B cell (primary cell): ENCODE data around the gene MDC1. TPM values are rescaled to one million over a fixed set of nuclear protein-coding genes. Genes with fewer than 3 reads are reported as not detected.

ENCODE experiments used
- ATAC-seq: fragments of 200-7000 bp; cut with Tn5 transposase; one replicate; pipeline ENCODE4 v1.10.0; 2021; ENCODE audit warnings: low read depth, mild to moderate bottlenecking, moderate number of reproducible peaks, moderate library complexity
- CTCF ChIA-PET: fragments of 350-600 bp; sonication (Branson Sonifier 250); formaldehyde crosslinking; loops from one replicate; lab custom pipeline; 2021; ENCODE audit warnings: antibody characterized with exemption, inconsistent platforms; lab: Charles Lee
- POLR2A ChIA-PET: fragments of 350-600 bp; sonication (Branson Sonifier 250); formaldehyde crosslinking; loops from one replicate; lab custom pipeline; 2021; ENCODE audit warnings: antibody characterized with exemption; lab: Charles Lee
- DNase-seq: peaks from one replicate; pipeline ENCODE4 v3.0.0; 2013
- H2AFZ ChIP-seq: 2 replicates; pipeline ENCODE4 v1.6.1; 2012; ENCODE audit warnings: mild to moderate bottlenecking, low read depth, low read length; ENCODE audit not compliant: insufficient read depth, poor library complexity, severe bottlenecking
- H3K27ac ChIP-seq, 2 donors: 1 replicate in 1 of 2; 2 replicates in 1 of 2; pipeline ENCODE4 v1.5.1; 2012 to 2013; ENCODE audit warnings: low read length in 2 of 2, mild to moderate bottlenecking in 2 of 2, moderate library complexity in 1 of 2
- H3K27me3 ChIP-seq, 4 experiments: fragments of 200-600 bp in 1 of 4; sonication (generic) in 1 of 4; replicated peaks in 1 of 4; 1 replicate in 2 of 4; 2 replicates in 2 of 4; pipeline versions ENCODE4 v1.6.1 to v1.7.0; 2013 to 2016; ENCODE audit warnings: low read length in 3 of 4, mild to moderate bottlenecking in 2 of 4, mixed read lengths in 1 of 4, moderate library complexity in 1 of 4; ENCODE audit not compliant: insufficient read depth in 4 of 4, control insufficient read depth in 3 of 4; ENCODE audit errors: control extremely low read depth in 1 of 4
- H3K36me3 ChIP-seq, 2 experiments: replicated peaks in 1 of 2; 1 replicate in 1 of 2; 2 replicates in 1 of 2; pipeline versions ENCODE4 v1.6.1 to v1.7.1; 2013; ENCODE audit warnings: low read length in 1 of 2; ENCODE audit not compliant: insufficient read depth in 2 of 2, control insufficient read depth in 1 of 2; ENCODE audit errors: control extremely low read depth in 1 of 2, extremely low read depth in 1 of 2
- H3K4me1 ChIP-seq, 2 donors: fragments of 200-600 bp in 1 of 2; sonication (generic) in 1 of 2; 1 replicate in 1 of 2; 2 replicates in 1 of 2; pipeline versions ENCODE4 v1.5.1 to v1.6.1; 2013 to 2017; ENCODE audit warnings: low read length in 2 of 2; ENCODE audit not compliant: control insufficient read depth in 2 of 2, insufficient read depth in 2 of 2
- H3K4me2 ChIP-seq: replicated peaks from 2 replicates; pipeline ENCODE3; 2012; ENCODE audit warnings: mild to moderate bottlenecking, low read depth, low read length; ENCODE audit not compliant: poor library complexity, severe bottlenecking
- H3K4me3 ChIP-seq, 5 experiments: fragments of 200-600 bp in 1 of 5; sonication (generic) in 1 of 5; 1 replicate in 3 of 5; 2 replicates in 2 of 5; pipeline versions ENCODE4 v1.5.1 to v1.7.0; 2011 to 2016; ENCODE audit warnings: low read length in 4 of 5, mild to moderate bottlenecking in 4 of 5, low read depth in 2 of 5, control low read depth in 1 of 5, moderate library complexity in 1 of 5; ENCODE audit not compliant: insufficient read depth in 1 of 5; ENCODE audit errors: control extremely low read depth in 1 of 5, extremely low read depth in 1 of 5
- H3K79me2 ChIP-seq: fragments of 200-600 bp; sonication (generic); one replicate; pipeline ENCODE4 v1.6.0; 2016; ENCODE audit warnings: low read length; ENCODE audit not compliant: control insufficient read depth, insufficient read depth
- H3K9ac ChIP-seq: fragments of 200-600 bp; sonication (generic); 2 replicates; pipeline ENCODE4 v1.6.1; 2017; ENCODE audit warnings: mild to moderate bottlenecking, low read length, moderate library complexity
- H3K9me3 ChIP-seq, 3 donors: one replicate each; pipeline versions ENCODE4 v1.6.1 to v1.7.1; 2013; ENCODE audit warnings: low read length in 2 of 3; ENCODE audit not compliant: control insufficient read depth in 2 of 3, insufficient read depth in 1 of 3; ENCODE audit errors: control extremely low read depth in 1 of 3
- H4K20me1 ChIP-seq: 2 replicates; pipeline ENCODE4 v1.6.0; 2012; ENCODE audit warnings: mild to moderate bottlenecking, low read length; ENCODE audit not compliant: insufficient read depth, control insufficient read depth, poor library complexity, severe bottlenecking
- H3K27ac Mint-ChIP-seq: one replicate; pipeline ENCODE4 v1.8.0; 2021; ENCODE audit warnings: mixed read lengths
- H3K27me3 Mint-ChIP-seq: one replicate; pipeline ENCODE4 v1.8.0; 2021; ENCODE audit warnings: mixed read lengths
- H3K4me1 Mint-ChIP-seq: one replicate; pipeline ENCODE4 v1.8.0; 2021; ENCODE audit warnings: mixed read lengths
- H3K4me3 Mint-ChIP-seq: one replicate; pipeline ENCODE4 v1.8.0; 2021; ENCODE audit warnings: mixed read lengths
- H3K9me3 Mint-ChIP-seq: one replicate; pipeline ENCODE4 v1.8.0; 2022; ENCODE audit warnings: mixed read lengths; ENCODE audit not compliant: insufficient read depth
- CTCF ChIP-seq: fragments of 200-600 bp; IDR thresholded peaks from one replicate; pipeline ENCODE4 v1.8.0; 2022; ENCODE audit warnings: antibody characterized with exemption, mild to moderate bottlenecking
- EZH2 ChIP-seq: IDR thresholded peaks from 2 replicates; pipeline ENCODE4 v1.6.1; 2012; ENCODE audit warnings: borderline replicate concordance, low read depth, mild to moderate bottlenecking, moderate library complexity, low read length; ENCODE audit not compliant: insufficient read depth, poor library complexity, severe bottlenecking
- WGBS: methylation state at CpG from one replicate; pipeline ENCODE4 v1.1.5; 2013; ENCODE audit warnings: missing lambda C conversion rate; ENCODE audit not compliant: insufficient coverage; 5-methylcytosine and 5-hydroxymethylcytosine counted together
- intact Hi-C: fragments of 100-400 bp; cut with micrococcal nuclease; formaldehyde crosslinking; loops from one replicate; pipeline ENCODE4 v1.10.0; 2022
- polyA minus RNA-seq: library from RNA; depleted of rRNA, polyadenylated mRNA; stranded (reverse); fragments of >200 nt; gene quantifications from 2 replicates; pipeline ENCODE4 v1.2.3, GENCODE V29; 2012
- polyA plus RNA-seq: library from polyadenylated mRNA; depleted of rRNA; stranded (reverse); fragments of >200 nt; gene quantifications from 2 replicates; pipeline ENCODE4 v1.2.3, GENCODE V29; 2012
- total RNA-seq, 2 donors: library from RNA; stranded (reverse); fragments of 120-200 nt in 1 of 2; gene quantifications; 1 replicate in 1 of 2; 2 replicates in 1 of 2; pipeline versions ENCODE4 v1.2.3 to v1.2.4, GENCODE V29; 2013 to 2022

MDC1 gene, protein sequence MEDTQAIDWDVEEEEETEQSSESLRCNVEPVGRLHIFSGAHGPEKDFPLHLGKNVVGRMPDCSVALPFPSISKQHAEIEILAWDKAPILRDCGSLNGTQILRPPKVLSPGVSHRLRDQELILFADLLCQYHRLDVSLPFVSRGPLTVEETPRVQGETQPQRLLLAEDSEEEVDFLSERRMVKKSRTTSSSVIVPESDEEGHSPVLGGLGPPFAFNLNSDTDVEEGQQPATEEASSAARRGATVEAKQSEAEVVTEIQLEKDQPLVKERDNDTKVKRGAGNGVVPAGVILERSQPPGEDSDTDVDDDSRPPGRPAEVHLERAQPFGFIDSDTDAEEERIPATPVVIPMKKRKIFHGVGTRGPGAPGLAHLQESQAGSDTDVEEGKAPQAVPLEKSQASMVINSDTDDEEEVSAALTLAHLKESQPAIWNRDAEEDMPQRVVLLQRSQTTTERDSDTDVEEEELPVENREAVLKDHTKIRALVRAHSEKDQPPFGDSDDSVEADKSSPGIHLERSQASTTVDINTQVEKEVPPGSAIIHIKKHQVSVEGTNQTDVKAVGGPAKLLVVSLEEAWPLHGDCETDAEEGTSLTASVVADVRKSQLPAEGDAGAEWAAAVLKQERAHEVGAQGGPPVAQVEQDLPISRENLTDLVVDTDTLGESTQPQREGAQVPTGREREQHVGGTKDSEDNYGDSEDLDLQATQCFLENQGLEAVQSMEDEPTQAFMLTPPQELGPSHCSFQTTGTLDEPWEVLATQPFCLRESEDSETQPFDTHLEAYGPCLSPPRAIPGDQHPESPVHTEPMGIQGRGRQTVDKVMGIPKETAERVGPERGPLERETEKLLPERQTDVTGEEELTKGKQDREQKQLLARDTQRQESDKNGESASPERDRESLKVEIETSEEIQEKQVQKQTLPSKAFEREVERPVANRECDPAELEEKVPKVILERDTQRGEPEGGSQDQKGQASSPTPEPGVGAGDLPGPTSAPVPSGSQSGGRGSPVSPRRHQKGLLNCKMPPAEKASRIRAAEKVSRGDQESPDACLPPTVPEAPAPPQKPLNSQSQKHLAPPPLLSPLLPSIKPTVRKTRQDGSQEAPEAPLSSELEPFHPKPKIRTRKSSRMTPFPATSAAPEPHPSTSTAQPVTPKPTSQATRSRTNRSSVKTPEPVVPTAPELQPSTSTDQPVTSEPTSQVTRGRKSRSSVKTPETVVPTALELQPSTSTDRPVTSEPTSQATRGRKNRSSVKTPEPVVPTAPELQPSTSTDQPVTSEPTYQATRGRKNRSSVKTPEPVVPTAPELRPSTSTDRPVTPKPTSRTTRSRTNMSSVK (N-terminal part only)
- total RNA-seq: 69.3 and 87.4 TPM in 2 replicates
- 9.3 TPM for total RNA-seq (2013)
- polyA plus RNA-seq: 24.9 and 26.4 TPM in 2 replicates
- polyA minus RNA-seq: 8.7 and 12.6 TPM in 2 replicates

DNA sequence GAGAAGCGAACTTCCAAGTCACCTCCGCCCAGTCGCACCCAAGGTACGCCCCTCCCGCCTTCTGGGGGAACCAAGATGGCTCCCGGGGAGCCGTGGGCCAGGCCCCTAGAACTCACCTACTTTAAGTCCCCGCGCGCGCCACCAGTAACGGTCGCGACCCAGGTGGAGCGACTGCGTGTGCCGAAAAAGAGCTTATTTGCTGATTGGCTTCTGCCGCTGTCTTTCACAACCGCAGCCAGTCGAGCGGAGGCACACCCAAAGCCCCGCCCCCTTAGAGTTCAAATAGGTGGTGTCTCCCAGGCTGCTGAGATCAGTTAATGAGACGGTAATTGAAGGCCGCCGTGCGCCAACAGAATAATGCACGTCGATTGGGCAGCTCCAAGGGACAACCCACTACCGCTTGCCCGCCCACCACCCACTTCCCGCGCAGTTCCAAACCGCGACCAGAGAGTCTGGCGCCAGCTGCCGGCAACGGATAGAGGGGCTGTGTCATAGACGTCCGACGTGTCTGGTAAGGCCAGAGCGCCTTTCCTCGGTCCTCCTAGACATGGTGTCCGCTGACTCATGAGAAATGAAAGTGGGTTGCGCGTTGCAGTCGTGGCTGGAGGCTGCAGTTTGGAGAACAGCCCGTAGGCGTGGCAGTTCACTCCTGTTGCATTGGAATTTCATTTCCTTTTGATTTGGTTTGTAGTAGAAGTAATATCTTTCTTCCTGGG lies at the start of gene MDC1:
Gene MDC1, minus strand, starts transcription at position 153 of the 716 bp plus-strand sequence. CDS start 2,106 bp downstream, outside the sequence.
- intact Hi-C loops: loop anchor here (1.0 kb wide), 6 partner anchors 30 to 161 kb away; partner anchors contain the start of genes ABCF1, DHX16, GNL1 and MRPS18B
- peak within 1 kb of the TSS; percentile 99 for H3K27ac Mint-ChIP-seq
- Histone ChIP-seq H3K9ac (peak within 1 kb of the TSS; percentile 72), H3K4me1 (peaks cover 24 to 34% of the 10 kb centered on the region in 2 donors), H3K36me3 (peaks cover 0 to 20% of the 10 kb centered on the region in 2 experiments), H3K27ac (peak within 1 kb of the TSS; percentile 91 to 94), H4K20me1 (peaks cover 9% of the 10 kb centered on the region), H3K27me3 (no peaks in the 10 kb centered on the region), H3K9me3 (no peaks in the 10 kb centered on the region), H3K4me2 (peak within 1 kb of the TSS; percentile 76), H2AFZ (peak within 1 kb of the TSS; percentile 85), H3K4me3 (peak within 1 kb of the TSS; percentile 71 to 82 (median 80)), H3K79me2 (peaks cover 41% of the 10 kb centered on the region)
- ChIA-PET POLR2A (interaction anchor here (0.5 to 9.8 kb wide), 14 partner anchors 10 to 1721 kb away, joined by 3 to 216 read pairs (median 8); partner anchors contain the start of genes GNL1, MRPS18B, NRM and PPP1R10), CTCF (interaction anchor here (0.5 to 22.5 kb wide), 9 partner anchors 12 to 188 kb away, joined by 3 to 963 read pairs (median 5); partner anchors contain the start of genes DHX16, MRPS18B, NRM and PPP1R10)
- H3K9me3 Mint-ChIP-seq: no peaks in the 10 kb centered on the region
- H3K27me3 Mint-ChIP-seq: no peaks in the 10 kb centered on the region
- ATAC-seq (peak; percentile 70), DNase-seq (peak; percentile 100)
- peak; percentile 50 for TF ChIP-seq CTCF
- no peak for TF ChIP-seq EZH2
- H3K4me1 Mint-ChIP-seq: peaks cover 41% of the 10 kb centered on the region
- under 1% methylated on average over 46 of the region's 48 CpGs for WGBS
- H3K4me3 Mint-ChIP-seq: peak within 1 kb of the TSS; percentile 96
